ENCODE measurements around the gene OTX1.
"Not testable (repeated sequence)": the region's sequence is repeated elsewhere in the genome, so short reads cannot be mapped to it uniquely, and the experiment has no call there.

The OTX1 gene

GRCh38 chr2:63050334-63051041 is at the start of gene OTX1:
Gene OTX1, plus strand, starts transcription at chr2:63050830. Its CDS starts 2,161 bp downstream, at chr2:63052991.
- no peak for DNase-seq

DNA sequence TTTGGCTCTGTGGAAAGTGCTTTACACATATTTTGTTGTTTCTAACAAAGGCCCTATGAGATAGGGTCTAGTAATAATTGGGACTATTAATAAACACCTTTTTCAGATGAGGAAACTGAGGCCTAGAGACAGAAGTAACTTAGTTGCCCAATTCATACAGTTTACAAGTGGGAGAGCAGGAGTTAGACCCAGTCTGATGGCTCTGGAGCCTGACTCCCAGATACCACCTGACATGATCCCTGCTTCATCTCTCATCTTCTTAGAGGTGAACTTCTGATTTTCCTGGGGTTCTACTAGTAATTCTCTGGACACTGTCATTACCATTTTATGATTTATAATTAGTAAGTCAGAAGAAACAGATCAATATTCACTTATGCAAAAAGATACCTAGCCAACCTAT is 49.1 kb upstream of the OTX1 start:
- DNase-seq = no peak

DNA sequence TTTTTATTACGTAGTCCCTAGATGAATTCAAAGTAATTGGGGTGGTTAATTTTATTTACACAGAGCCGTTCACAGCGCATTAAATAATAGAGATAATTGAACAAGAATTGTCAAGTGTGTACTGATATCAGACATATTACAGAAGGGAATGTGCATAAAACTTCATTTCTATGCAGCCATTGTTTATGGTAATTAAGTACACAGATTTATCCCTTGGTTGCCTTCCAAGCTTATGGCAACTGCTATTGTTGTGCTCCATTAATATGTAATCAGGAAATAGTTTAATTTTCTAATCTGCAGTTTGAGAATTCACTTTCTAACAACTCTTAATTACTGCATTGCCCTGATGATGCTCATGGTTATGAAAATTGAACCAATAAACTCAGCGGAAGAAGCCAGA is 47.3 kb upstream of the OTX1 start:
- no peak for DNase-seq

- DNase-seq = no peak
These were observed 42.7 kb upstream of the OTX1 start for GRCh38 chr2:63007813-63008458.

- no peak for DNase-seq
These were observed 41.8 kb upstream of the OTX1 start for GRCh38 chr2:63008838-63009237.

GRCh38 chr2:63009490-63009889 is 41.1 kb upstream of the OTX1 start:
- DNase-seq = no peak

DNA sequence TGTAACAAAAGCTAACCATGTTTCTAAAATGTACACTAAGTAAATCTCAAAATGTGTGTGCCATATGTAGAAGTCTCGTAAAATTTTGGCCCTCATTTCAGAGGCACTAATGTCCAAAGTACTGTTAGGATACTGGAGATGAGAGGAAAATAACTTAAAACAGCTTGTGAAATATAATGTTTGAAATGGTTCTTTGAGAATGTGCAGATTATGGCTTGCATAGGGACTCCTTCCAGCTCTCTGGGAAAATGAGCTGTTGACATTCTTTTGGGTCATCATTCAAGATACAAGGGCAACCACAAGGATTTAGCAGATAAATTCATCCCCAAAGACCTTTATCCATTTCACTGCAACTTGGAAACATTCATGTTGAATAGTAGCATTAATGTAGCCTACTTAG is 38.1 kb upstream of the OTX1 start:
- DNase-seq = no peak

DNA sequence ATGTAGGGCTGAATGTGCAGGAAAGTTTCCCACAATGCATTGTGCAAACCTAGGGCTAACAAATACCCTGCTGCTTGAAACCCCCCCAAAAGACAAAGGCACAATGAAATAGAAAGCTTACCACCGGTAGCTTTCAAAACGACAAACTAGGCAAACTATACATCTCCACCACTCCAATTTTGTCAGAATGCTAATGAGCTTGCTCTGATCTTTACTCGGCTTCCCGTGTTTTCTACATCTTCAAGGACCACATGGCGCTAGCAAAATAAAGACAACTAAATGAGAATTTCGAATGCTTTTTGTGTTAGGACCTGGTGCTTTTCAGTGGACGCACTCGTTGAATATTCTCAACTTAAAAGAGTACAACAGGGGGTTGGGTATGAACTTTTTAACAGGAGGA is 37.2 kb upstream of the OTX1 start:
- DNase-seq = no peak

DNA sequence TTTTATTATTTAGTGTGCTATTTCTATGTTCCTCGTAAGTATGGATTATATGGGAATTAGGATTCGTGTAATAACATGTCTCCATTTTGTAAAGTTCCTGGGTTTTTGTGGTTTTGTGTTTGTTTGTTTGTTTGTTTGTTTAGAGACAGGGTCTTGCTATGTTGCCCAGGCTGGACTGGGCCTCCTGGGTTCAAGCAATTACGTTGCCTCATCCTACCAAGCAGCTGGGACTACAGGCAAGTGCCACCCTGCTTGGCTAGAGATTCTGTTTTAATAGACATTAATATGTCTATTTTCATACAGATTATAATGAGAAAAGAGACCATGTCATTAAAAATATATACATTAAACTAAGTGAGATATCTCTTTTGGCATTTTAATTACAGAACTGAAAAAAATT is 35.2 kb upstream of the OTX1 start:
- no peak for DNase-seq

DNA sequence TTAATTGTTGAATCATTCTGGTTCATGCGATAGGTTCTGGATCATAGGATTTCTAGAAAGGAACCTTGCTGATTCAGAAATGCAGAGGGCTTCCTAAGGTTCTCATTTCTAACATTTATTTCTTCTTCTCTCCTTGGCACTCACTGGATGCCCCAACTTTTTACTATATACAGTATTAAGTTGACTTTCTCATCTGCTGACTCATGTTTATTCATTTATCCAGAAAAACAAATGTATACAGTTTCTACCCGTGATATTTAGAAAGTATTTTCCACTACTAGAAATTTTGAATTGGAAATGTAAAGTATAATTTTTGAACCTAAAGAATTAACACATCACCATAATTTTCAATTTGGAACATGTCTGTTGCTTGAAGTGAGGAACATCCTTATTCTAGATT is 32.2 kb upstream of the OTX1 start:
- no peak for DNase-seq

- not testable (repeated sequence) for DNase-seq
These were observed 30.9 kb upstream of the OTX1 start for GRCh38 chr2:63019686-63020085.

GRCh38 chr2:63023444-63023843 is 27.2 kb upstream of the OTX1 start:
- no peak for DNase-seq

GRCh38 chr2:63027220-63027619 is 23.4 kb upstream of the OTX1 start:
- DNase-seq = no peak

DNA sequence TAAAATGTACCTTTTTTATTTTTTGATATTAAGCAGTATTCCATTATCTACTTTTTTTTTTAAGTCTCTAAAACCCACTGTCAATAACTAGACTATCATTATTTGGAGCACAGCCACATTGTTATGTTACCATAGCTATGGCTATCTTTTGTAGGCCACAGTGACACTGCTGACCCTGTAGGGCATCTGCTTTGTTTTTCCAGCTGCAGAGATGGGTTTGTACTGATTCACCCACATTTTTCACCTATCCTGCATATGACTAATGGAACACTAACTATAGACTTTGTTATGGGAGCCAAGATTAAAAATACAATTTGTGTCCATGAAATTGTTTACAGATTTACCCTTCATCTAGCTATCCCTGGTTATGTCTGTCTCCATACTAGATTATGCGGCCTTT is 21.6 kb upstream of the OTX1 start:
- no peak for DNase-seq

- no peak for DNase-seq
These were observed 16.1 kb upstream of the OTX1 start for GRCh38 chr2:63034526-63034925.

- DNase-seq = no peak
These were observed 15.5 kb upstream of the OTX1 start for GRCh38 chr2:63035169-63035568.

DNA sequence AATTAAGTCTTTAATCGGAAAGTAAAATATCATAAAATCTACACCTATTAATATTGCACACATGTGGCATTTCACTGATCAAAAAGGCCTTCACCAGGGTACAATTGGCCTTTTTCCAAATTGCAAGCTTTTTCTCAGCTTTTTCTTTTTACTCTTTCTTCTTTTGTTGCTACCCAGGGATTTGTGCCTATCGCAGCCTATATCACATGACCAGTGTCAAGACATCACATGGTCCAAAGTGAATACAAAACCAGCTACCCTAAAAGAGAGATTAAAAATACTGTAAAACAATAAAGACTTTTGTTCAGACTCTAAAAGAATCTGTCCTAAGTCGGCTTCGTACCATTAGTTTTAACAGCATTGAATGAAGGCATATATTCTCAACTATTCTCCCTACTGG is 15.0 kb upstream of the OTX1 start:
- DNase-seq = no peak

GRCh38 chr2:63038034-63038433 is 12.6 kb upstream of the OTX1 start:
- no peak for DNase-seq

DNA sequence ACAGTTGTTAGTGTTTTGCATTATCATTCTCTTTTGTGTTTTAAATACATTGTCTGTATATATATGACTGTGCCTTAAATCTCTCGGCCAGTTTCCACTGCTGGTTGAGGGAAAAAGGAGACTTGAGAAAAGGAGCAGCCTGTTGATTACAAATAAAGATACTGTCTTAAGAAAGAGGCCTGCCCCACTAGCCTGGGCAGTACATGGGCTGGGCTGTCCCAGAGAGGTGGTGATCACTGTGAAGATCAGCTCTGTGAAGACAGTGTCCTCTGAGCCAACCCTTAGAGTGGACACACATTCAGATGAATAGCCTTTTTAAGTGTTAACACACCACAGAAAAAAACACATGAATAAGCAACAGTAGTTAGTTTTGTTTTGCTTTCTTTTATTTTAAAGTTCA is 10.0 kb upstream of the OTX1 start:
- no peak for DNase-seq

DNA sequence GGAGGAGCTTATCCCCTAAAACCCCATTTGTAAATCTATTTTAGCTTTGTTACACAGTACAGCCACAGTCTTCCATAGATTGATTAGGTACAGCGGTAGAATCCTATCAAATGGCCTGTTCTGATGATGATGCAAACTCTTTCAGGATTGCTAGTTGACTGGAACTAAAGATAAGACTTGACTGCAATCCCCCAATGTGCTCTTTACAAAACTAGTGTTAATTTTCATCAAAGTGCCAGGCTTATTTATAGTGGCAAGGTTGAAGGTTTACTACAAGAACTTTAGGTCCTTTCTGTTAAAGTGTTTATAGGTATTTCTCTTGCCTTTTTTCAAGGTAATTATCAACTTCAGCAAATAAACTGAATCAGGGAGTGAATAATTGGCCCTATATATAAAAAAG is 9.0 kb upstream of the OTX1 start:
- DNase-seq = no peak

- DNase-seq = no peak
These were observed 6.0 kb upstream of the OTX1 start for GRCh38 chr2:63044362-63045327.

DNA sequence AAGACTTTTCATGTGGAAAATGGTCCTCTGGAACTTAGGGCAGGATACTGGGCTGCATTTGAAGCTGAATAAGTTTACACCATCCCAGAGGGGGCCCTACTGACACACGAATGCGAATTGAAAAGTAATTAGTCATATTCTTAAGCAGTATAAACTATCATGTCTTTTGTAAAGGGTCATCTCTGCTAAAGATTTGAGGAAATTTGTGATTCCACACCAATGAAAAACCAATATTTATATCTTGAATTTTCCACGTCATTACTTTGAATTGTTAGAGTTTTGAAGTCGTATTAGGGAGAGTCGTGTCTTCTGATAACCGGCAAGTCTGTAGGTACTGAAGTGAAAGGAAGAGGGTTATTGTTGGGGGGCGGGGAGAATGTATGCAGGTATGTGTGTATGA is 4.1 kb upstream of the OTX1 start:
- no peak for DNase-seq

GRCh38 chr2:63046961-63047320 is 3.7 kb upstream of the OTX1 start:
- no peak for DNase-seq
